Lower lobe of right lung (tissue), 2 donors: Measurements from ENCODE around the gene ZFP3. TPM values are rescaled to one million over a fixed set of nuclear protein-coding genes. Genes with fewer than 3 reads are reported as not detected.
"Not testable (repeated sequence)": the region's sequence is repeated elsewhere in the genome, so short reads cannot be mapped to it uniquely, and the experiment has no call there.

Experiments used
- ATAC-seq, 2 donors: fragments of 200-7000 bp; cut with Tn5 transposase; one replicate each; pipeline ENCODE4 v1.9.1; 2020 to 2022; ENCODE audit warnings: mild to moderate bottlenecking in 2 of 2, moderate library complexity in 2 of 2
- DNase-seq: peaks from one replicate; pipeline ENCODE4 v3.0.0-alpha.2; 2020
- H3K27ac ChIP-seq: fragments of 200-600 bp; one replicate; pipeline ENCODE4 v1.8.0; 2022
- H3K27me3 ChIP-seq: fragments of 200-600 bp; one replicate; pipeline ENCODE4 v1.8.0; 2022; ENCODE audit warnings: low read depth
- H3K36me3 ChIP-seq: fragments of 200-600 bp; one replicate; pipeline ENCODE4 v1.8.0; 2022; ENCODE audit warnings: mild to moderate bottlenecking
- H3K4me1 ChIP-seq: fragments of 200-600 bp; one replicate; pipeline ENCODE4 v1.8.0; 2022
- H3K4me3 ChIP-seq: fragments of 200-600 bp; one replicate; pipeline ENCODE4 v1.8.0; 2022; ENCODE audit warnings: mild to moderate bottlenecking
- H3K9me3 ChIP-seq: fragments of 200-600 bp; one replicate; pipeline ENCODE4 v1.8.0; 2022
- CTCF ChIP-seq: fragments of 200-600 bp; IDR thresholded peaks from one replicate; pipeline ENCODE4 v1.8.0; 2022; ENCODE audit warnings: antibody characterized with exemption, mild to moderate bottlenecking
- intact Hi-C: fragments of 100-400 bp; cut with DNase I; formaldehyde crosslinking; loops from one replicate; pipeline ENCODE4 v1.11.0; 2022
- total RNA-seq: library from RNA; stranded (reverse); fragmentation: NEBNext Ultra II Directional; extraction: Animal tissue kit (Norgen Biotek cat#: 25700); gene quantifications from one replicate; pipeline ENCODE4 v1.2.1, GENCODE V29; 2021
- donor health status: DM: no; HTN: yes; CAD: no; lungs with severe emphysema.

ZFP3 gene
- total RNA-seq, 1 donor from 2014 or later, result 7.1 TPM

- intact Hi-C loops, result no loop called here
- ATAC-seq, result no peak
Measured at GRCh38 chr17:5131146-5131715, 53.0 kb downstream of the ZFP3 start.

GRCh38 chr17:5131799-5132502 lies 53.7 kb downstream of the ZFP3 start:
- not testable (repeated sequence) for ATAC-seq

More at GRCh38 chr17:5131146-5131715, 53.0 kb downstream of the ZFP3 start:
- TF ChIP-seq CTCF, result no peak
- DNase-seq, result no peak
- Histone ChIP-seq H3K27ac (no peak overlapping the region), H3K4me1 (no peaks in the 10 kb centered on the region), H3K9me3 (no peaks in the 10 kb centered on the region), H3K27me3 (no peaks in the 10 kb centered on the region), H3K4me3 (no peak overlapping the region), H3K36me3 (no peaks in the 10 kb centered on the region)

GRCh38 chr17:5132503-5133225 lies 54.4 kb downstream of the ZFP3 start:
- H3K27me3 ChIP-seq, ATAC-seq, H3K4me3 ChIP-seq, H3K9me3 ChIP-seq, H3K27ac ChIP-seq, intact Hi-C loops, H3K4me1 ChIP-seq, H3K36me3 ChIP-seq: not testable (repeated sequence)
- DNase-seq, result peak; percentile 28

More at GRCh38 chr17:5131799-5132502, 53.7 kb downstream of the ZFP3 start:
- DNase-seq, intact Hi-C loops, H3K27ac ChIP-seq, H3K9me3 ChIP-seq, H3K4me3 ChIP-seq, H3K27me3 ChIP-seq, H3K36me3 ChIP-seq, H3K4me1 ChIP-seq: not testable (repeated sequence)

- DNase-seq, result no peak
- Histone ChIP-seq H3K4me1 (no peaks in the 10 kb centered on the region), H3K9me3 (no peaks in the 10 kb centered on the region), H3K4me3 (no peak overlapping the region), H3K27ac (no peak overlapping the region), H3K36me3 (no peaks in the 10 kb centered on the region), H3K27me3 (no peaks in the 10 kb centered on the region)
- ATAC-seq, result no peak
- no peak for TF ChIP-seq CTCF
- intact Hi-C loops, result no loop called here
Measured at GRCh38 chr17:5133311-5133710, 55.0 kb downstream of the ZFP3 start.

GRCh38 chr17:5133961-5134360 lies 55.7 kb downstream of the ZFP3 start:
- H3K27ac ChIP-seq, H3K4me3 ChIP-seq, H3K36me3 ChIP-seq, H3K9me3 ChIP-seq, ATAC-seq, DNase-seq, intact Hi-C loops, H3K4me1 ChIP-seq, H3K27me3 ChIP-seq: not testable (repeated sequence)

GRCh38 chr17:5134571-5134970 lies 56.3 kb downstream of the ZFP3 start:
- ATAC-seq, DNase-seq, intact Hi-C loops, H3K27ac ChIP-seq, H3K27me3 ChIP-seq, H3K9me3 ChIP-seq, H3K36me3 ChIP-seq, H3K4me3 ChIP-seq, H3K4me1 ChIP-seq: not testable (repeated sequence)

GRCh38 chr17:5135131-5135712 lies 57.0 kb downstream of the ZFP3 start:
- H3K36me3 ChIP-seq, H3K27ac ChIP-seq, H3K27me3 ChIP-seq, intact Hi-C loops, H3K4me3 ChIP-seq, DNase-seq, ATAC-seq, H3K9me3 ChIP-seq, H3K4me1 ChIP-seq: not testable (repeated sequence)
